ENCODE data around the gene SOAT2.

Gene SOAT2

DNA sequence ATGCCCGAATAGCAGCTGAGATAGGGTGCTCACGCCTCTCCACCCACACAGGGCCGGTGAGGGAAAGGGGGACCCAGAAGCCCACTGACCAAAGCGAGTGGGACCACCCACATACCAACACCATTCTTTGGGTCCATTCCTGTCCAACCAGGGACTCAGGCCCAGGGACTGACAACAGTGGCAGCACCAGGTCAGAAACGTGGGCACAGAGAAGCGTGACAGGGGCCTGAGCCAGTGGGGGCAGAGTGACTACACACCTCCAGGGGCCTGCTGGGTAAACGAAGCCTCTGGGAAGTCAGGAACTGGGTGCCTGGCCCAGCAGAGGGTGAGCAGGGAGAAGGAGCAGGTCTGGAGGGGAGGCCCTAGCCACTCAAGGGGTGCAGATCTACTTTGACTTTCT lies 37.8 kb upstream of the SOAT2 start:
- DNase-seq, result no peak

DNA sequence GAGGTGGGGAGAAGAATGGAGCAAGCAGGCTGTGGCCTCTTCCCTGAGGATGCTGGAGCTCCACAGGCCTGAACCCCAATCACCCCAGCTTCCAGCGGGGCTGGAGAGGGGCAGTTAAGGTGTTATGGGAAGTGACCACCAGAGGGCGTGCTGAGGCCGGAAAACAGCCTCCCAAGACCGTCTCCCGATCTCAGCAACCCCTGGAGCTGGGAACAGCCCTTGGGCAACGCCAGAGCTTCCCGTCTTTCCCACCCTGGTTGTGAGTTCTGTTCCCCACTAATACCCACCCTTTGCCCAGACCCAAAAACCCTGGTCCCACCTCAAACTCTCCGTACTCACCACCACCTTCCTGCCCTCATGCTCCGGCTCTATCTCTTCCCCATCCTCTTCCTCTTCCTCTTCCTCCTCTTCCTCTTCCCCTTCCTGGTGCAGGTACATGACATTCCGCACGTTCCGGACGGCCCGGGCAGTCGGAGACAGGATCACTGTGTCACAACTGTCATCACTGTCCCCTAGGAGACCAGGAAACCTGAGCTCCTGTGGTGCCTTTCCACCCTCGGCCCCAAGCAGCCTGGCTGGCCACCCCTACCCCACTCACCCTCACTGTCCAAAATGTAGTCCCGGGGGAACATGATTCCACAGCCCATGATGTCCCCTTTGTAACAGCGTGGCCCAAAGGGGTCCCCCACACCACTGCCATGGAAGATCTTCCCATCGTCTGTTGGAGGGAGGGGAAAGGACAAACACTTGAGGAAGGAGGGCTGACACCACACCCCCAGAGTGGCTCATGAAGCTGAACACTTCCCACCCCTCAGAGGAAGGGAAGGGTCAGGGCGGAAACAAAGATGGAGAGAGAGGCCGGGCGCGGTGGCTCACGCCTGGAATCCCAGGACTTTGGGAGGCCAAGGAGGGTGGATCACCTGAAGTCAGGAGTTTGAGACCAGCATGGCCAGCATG lies 37.0 kb upstream of the SOAT2 start:
- DNase-seq, result peak; percentile 75

DNA sequence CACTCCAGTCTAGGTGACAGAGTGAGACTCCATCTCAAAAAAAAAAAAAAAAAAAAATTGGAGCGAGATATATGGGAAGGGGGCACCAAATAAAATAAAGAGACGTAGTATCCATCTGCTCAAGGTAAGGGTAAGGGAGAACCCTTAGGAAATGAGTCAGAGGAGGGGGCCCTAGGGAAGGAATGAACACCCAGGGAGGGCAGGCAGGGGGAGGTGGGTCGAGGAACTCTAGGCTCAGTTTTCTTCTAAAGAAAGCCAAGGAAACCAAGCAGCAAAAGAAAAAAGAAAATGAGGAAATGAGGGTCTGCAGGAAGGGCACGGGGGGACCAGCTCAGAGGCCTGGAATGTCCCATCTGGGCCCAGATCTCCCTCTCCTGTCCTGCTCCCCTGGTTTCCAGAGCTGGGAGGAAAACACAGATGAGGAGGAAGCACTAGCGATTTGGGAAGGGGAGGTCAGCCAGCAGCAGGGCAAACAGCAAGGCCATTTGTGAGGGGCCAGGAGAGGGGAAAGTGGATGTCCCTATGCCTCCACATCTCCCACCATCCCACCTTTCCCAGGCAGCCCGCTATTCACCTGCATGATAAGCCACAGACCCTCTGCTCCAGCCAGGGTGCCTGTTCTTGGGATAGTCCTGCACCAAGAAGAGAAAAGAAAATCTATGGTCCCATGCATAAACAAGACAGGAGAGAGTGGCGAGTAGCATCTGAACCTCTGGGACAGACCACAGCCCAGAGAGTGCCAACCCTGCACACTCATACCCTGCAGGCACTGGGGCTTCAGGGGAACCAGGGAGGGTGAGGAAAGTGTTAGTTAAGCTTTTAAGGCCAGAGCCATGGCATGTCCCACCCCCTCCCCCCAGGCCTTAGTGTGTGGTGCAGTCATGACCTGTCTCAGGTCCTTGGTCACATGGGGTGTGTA lies 36.0 kb upstream of the SOAT2 start:
- DNase-seq, result no peak

DNA sequence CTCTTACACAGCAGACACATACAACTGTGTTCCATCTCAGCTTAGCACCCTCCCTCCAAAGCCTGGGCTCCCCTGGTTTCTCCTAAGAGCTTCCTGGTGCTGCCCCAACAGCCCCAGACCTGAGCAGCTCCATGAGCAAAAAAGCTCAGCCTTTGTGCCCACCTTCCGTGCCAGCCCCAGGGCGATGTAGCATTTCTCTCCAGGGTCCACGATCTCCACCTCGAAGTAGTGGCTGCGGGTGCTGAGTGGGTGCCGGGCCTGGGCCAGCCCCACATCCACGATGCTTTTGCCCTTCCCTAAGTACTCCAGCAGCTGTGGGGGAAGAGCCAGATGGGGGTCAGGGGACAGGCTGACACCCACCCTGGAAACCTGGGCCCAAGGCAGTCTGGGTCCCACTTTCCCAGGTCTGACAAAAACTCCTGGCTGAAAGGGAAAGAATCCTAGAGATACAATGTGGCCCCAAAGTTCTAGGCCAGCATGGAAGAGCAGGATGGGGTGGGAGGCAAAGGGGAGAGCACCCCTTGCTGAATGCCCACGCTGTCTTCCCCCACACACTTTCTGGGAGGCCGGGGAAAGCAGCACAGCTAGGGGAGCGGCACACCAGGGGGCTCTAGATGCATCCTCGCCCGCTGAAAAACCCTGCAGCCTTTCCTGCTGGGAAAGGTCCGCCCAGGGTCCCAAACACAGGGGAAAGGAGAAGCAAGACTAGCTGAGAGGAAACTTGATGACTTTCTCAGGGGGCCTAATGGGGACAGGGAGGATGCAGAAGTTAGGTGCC lies 35.1 kb upstream of the SOAT2 start:
- DNase-seq, result no peak

DNA sequence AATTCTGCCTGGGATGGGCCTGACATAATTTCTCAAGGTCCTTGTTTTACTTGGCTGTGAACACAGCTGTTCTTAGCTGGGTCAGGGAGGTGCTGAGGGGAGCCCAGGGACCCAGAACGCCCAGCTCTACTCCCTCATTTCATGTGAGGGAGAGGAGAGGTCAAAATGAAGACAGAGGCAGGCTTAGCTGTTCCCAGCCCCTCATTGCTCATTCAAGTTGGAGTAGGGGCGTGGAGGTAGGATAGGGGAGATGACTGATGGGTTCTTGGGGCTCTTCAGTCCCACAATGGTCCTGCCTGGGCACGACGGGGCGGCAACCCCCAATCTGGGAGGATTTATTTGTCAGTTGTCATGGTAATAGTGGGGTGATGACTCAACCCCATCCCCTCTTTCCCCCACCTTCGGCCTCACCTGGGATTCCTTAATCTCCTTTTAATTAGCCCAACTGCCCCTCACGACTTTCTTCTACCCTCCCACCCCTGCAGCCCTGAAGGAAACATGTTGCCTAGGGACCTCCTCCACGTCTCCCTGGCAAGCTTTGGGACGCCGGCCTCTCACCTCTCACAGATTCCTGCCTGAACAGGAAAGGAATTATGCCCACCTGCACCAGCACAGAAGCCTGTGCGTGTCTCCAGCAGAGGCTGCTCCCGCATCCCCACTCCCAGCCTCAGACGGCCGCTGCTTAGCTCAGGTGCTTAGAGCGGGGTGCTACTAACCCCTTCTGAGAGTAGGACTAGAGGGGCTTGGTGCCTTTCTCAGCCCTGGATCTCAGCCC lies 34.3 kb upstream of the SOAT2 start:
- DNase-seq, result no peak

DNA sequence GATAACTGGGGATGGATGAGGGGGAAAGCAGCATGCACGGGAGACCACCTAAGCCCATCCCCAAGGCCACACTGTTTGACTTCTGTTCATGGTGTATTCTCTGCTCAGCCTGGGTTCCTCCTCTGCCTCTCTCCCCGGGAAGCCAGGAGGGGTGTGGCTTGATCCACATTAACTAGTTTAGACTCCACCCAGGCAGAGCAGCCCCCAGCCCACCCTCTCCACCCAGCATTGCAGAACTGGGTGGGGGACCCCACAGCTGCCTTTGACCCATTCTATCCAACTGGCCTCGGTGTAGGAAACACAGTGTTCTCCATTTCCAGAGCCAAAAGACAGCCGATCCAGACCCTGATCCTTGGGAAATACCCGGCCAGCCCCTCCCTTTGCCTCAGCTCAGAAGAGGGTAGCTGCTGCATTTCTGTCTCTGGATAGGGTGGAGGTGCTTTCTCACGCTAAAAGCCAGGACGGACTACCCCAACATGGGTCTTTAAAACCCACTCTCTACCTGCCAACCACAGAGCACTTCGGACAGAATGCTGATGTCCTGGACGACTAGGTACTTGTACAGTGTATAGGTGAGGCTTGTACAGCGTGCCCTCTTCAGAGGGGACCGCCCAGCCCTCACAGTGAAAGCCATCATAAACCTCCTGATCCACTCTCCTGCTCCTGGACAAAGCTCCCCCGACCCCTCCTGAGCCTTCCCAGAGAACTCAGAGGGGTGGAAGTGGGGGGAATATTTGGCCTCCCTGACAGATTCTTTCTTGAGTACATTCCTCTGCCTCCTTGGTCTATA lies 33.5 kb upstream of the SOAT2 start:
- no peak for DNase-seq

DNA sequence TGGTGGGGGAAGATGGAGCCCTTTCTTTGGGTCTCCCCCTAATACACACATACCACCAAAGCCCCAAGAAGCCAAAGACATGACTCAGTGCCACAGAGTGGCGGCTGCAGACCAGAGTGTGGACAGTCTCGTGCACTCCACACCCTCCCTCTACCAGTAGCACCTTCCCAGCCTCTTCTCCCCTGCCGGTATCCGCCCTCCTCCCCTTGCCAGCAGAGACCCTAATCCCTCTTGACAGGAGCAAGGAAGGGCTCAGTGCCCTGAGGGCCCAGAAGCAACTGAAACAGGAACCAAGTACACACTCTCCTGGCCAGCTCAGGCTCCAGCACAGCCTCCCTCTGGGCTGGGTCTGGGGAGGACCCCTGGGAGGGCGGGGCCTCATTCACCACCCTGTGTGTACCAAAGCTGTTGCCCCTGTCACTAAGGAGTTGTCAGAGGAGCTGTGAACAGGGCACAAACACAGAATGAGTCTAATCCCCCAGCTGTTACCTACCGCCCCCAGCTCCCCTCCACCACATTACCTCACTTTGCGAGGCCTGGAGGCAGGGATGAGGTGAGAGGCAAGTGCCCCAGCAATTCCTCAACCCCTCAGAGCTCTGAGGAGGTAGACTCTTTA lies 32.3 kb upstream of the SOAT2 start:
- no peak for DNase-seq

DNA sequence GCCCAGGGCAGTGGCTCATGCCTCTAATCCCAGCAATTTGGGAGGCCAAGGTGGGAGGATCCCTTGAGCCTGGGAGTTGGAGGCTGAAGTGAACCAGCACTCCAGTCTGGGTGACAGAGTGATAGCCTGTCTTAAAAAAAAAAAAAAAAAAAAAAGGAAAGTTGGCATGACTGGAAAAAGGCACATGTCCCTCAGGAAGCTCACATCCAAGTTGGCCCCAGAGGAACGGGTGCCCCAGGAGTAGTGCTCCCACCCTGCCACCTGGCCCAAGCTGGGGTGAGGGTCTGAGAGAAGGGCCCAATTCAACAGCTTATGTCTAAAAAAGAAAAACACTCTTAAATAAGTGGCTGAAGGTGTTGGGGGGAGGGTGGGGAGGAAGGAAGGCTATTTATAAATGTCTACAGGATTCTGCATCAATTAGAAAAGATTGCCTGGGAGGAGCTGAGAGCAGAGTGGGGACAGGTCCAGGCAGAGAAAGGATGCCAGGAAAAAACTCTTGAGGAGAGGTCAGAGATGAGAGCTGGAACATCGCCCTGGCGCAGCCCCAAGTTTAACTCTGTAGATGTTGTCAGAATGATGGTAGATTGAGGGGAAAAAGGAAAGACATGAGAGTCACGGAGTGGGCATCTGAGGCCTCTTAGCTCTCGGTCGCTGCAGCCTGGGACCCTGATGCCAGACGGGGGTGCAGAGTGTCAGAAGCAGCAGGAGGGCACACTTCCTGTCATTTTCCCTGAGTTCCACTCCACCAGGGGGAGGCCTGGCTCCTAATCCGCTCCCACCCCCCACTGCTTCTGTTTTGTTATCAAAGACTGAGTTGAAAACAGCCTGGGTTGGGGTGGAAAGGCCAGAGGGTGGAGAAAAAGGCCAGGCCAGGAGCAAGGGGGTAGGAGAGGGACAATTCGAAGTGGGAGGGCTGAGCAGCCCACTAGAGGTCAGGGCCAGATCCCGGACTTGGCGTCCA lies 31.4 kb upstream of the SOAT2 start:
- DNase-seq, result no peak

DNA sequence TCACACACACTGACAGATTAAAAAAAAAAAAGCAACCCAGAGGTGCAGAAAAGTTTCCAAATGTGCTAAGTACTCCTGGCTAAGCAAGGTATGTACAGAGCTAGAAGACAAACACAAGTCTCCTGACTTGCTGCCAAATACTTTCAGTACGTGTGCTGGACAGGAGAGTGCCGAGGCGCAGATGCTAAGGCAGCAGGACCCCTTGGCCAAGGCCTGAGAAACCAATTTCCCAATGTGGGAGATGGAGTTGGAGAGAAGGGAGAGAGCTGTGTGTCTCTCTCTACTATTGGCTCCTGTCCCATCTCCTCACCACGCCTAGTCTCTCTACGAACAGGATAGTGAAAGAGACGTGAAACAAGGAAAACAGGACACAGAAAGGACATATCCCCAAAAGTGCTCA lies 29.4 kb upstream of the SOAT2 start:
- no peak for DNase-seq

DNA sequence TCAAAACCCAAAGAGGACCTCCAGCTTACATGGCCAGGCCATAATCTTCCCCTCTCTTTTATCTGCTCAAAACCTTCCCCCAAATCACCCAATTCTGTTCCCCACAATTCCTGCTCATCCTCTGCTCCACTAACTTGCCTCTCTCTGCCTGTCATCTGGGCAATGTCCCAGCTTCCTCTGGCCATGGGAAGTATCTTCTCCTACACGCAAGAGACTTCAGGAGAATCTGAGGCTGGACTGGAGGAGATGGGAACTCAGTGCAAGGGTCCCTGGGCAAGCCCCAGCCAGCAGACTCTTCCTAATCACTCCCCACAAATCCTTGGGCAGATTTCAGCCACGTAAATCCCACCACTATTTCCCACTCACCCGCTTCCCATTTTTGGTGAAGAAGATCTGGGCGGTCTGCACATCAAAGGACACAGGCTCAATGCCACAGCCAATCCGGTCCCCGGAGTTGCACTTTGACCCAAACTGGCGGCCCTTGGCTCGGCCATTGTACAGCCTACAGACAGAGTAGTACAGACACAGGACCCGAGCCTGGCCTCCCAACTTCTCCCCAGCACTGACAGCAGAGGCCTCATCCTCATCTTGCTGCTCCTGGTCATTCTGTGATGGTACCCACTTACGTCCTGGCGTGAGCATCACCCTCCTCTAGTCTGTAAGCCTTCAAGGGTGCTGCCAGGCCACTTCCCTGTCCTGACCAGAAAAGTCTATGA lies 28.8 kb upstream of the SOAT2 start:
- DNase-seq, result no peak

DNA sequence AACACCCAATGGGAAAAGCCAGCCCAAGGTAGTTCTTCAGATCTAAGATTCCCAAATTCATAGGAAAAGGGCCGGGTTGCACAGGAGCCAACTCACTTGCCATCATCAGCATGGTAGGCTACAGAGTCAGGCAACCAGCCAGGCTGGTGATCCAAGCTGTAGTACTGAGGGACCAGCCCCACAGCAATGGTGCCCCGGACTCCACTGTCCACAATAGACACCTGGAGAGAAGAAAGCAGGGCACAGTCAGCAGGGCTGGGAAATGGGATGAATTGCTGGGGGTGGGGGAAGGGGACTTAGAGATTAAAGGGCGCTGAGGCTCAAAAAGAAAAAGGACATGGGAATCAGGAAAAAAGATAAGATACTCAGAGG lies 28.3 kb upstream of the SOAT2 start:
- DNase-seq, result no peak

DNA sequence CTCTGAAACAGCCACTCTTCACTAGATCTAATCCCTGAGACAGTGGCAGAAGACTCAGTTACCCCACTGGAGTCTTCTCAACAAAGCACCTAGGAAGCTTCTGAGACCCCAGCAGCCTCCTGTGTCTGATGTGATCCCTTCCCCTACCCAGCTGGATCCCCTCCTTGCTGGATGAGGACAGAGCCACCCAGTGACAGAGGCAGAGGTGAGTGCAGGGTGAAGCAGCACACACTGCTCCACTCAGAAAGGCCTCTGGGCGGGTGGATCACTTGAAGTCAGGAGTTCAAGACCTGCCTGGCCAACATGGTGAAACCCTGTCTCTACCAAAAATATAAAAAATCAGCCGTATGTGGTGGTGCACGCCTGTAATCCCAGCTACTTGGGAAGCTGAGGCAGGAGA lies 26.8 kb upstream of the SOAT2 start:
- no peak for DNase-seq

DNA sequence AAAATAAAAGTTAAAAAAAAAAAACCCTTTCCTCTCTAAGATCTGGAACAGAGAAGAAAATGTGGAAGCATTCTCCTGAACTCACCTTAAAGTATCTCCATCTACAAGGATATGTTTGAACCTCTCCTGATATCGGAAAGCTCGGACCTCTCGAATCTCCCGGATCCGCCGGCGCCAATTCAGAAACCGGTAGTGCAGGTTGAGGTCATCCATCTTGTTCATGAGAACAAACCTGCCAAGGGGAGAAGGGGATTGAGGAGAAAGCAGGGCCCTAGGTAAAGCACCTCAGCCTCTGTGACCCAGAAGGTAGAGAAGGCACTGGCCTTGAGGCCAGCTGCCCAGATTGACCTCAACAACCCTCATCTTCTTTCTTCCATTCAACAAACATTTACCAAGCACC lies 26.3 kb upstream of the SOAT2 start:
- no peak for DNase-seq

DNA sequence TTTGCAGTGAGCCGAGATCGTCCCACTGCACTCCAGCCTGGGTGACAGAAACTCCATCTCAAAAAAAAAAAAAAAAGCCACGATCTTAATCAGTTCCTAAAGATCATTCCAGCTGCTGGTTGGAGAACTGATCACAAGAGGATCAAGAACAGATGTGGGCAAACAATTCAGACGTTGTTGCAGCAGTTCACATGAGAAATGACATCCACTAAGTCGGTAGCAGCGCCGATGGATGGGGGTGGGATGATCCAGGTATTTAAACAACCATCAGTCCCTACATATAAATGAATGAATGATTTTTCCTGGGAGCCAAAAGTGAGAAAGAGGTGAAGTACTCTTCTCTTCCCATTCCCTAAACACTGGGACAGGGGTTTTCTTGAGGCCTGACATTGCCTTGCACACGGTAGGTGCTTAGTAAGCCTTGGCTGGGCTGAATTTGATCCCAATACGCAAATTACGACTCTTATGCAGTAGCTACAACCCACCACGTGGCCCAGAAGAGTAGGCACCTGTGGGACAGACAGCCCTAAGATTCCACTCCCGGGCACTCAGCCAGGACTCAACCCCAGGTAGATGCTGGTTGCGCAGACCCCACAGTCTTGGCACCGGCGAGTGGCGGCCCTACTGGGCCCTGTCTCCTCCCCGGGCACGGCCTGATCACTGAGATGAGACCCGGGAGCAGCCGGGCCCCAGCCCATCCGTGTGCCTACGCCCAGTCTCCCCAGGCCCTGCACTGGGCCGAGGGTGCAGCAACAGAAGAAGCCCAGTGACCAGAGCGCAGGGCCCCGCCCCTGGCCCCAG lies 24.7 kb upstream of the SOAT2 start:
- DNase-seq, result no peak

DNA sequence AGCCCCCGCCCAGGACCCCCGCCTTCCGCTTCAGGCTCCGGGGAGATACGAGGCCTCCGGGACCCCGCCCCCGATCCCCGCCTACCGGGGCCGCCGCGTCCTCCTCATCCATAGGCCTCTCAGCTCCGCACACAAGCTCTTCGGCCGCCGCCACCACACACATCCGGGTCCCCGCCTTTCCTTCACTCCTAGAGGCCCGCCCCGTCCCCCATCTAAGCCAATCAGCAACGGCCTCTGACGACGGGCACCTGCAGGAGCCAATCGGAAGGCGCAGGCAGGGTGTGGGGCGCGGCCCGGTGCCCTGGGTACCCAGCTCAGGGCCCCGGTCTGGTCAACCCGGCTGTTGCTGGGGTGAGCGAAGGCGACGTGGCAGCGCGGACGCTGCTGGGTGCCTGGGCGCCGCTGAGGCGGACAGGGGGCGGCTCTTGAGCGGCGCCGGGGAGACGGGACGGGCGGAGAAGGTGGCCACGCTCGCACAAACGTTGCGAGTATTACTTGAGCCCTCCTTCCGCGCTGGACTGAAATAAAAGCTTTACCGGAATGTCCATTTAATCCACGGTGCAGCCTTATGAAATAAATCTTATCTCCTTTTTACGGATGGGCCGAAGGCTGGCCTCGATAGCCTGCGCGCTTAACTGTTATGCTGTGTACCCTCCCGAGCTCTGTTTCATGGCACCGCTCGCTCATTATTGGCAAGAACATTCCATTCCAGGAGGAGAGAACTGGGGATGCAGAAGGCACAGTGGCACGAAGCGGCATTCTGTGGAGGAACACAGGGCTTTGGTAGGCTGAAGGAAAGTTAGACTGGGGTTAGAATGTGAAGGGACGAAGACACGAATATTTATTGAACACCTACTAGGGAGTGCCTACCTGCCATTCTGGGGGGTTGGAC lies 23.8 kb upstream of the SOAT2 start, which contains the start of gene SPRYD3:
Gene SPRYD3, minus strand, starts transcription at position 165 of the 892 bp plus-strand sequence. Its CDS starts 57 bp downstream, at position 108.
- peak; percentile 99 for DNase-seq

DNA sequence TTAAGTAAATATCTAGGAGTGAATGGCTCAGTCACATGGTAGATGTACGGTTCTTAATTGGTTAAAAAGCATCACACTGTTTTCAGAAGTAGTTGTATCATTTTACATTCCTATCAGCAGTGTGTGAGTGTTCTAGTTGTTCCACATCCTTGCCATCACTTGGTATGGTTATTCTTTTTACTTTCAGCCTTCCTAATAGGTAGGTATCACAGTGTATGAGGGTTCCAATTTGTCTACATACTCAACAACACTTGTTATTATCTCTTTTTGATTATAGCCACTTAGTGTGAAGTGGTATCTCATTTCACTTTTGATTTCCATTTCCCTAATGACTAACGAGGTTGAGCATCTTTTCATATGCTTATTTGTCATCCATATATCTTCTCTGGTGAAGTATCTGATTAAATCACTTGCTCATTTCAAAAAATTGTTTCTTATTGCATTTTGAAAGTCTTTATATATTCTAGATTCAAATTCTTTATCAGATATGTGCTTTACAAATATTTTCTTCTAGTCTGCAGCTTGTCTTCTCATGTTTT lies 20.6 kb upstream of the SOAT2 start:
- no peak for DNase-seq

DNA sequence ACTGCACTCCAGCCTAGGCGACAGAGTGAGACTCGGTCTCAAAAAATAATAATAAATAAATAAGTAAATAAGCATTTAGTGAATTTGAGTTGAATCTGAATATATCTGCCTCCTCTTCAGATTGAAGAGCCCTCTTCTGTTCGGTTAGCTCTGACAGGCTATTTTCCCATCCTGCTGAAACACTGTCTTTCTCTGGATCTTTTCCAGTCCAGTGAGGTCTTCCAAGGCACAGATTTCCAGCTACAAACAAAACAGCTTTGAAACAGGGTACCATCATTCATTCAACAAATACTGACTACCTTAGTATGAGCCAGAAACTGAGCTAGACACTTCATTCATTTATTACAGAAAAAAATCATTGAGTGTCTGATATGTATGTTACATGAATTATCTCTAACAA lies 16.9 kb upstream of the SOAT2 start:
- DNase-seq, result no peak
